Osteoblast (primary cell): ENCODE data around the gene ANKFN1. TPM values are rescaled to one million over a fixed set of nuclear protein-coding genes. Genes with fewer than 3 reads are reported as not detected.

ENCODE experiments used
- DNase-seq: peaks from one replicate; pipeline ENCODE4 v3.0.0; 2011; ENCODE audit warnings: low spot score, mixed read lengths; ENCODE audit not compliant: insufficient read length; ENCODE audit errors: missing footprints
- H2AFZ ChIP-seq: 2 replicates; pipeline ENCODE4 v1.6.0; 2011; ENCODE audit warnings: mild to moderate bottlenecking, low read length
- H3K27ac ChIP-seq: 2 replicates; pipeline ENCODE4 v1.5.1; 2011; ENCODE audit warnings: mild to moderate bottlenecking, low read depth, low read length, moderate library complexity
- H3K27me3 ChIP-seq: 2 replicates; pipeline ENCODE4 v1.6.0; 2012; ENCODE audit warnings: mild to moderate bottlenecking, control low read depth, inconsistent platforms, low read length, moderate library complexity; ENCODE audit not compliant: insufficient read depth
- H3K36me3 ChIP-seq: 2 replicates; pipeline ENCODE4 v1.5.1; 2011; ENCODE audit warnings: mild to moderate bottlenecking, low read length, control low read depth, moderate library complexity; ENCODE audit not compliant: insufficient read depth
- H3K4me1 ChIP-seq: 2 replicates; pipeline ENCODE4 v1.5.1; 2011; ENCODE audit warnings: mild to moderate bottlenecking, low read length, control low read depth, moderate library complexity; ENCODE audit not compliant: insufficient read depth
- H3K4me2 ChIP-seq: 2 replicates; pipeline ENCODE4 v1.6.0; 2011; ENCODE audit warnings: mild to moderate bottlenecking, low read length; ENCODE audit not compliant: insufficient read depth
- H3K4me3 ChIP-seq: fragments of 200-600 bp; sonication (generic); 3 replicates; pipeline ENCODE4 v1.5.1; 2012; ENCODE audit warnings: mild to moderate bottlenecking, low read length, inconsistent platforms; ENCODE audit not compliant: insufficient read depth
- H3K79me2 ChIP-seq: 2 replicates; pipeline ENCODE4 v1.6.0; 2012; ENCODE audit warnings: mild to moderate bottlenecking, low read length, control low read depth, inconsistent platforms; ENCODE audit not compliant: insufficient read depth
- H3K9me3 ChIP-seq: 2 replicates; pipeline ENCODE4 v1.5.1; 2011; ENCODE audit warnings: low read depth, low read length, control low read depth
- H4K20me1 ChIP-seq: 2 replicates; pipeline ENCODE4 v1.6.0; 2012; ENCODE audit warnings: mild to moderate bottlenecking, low read length, control low read depth; ENCODE audit not compliant: insufficient read depth
- CTCF ChIP-seq: IDR thresholded peaks from 2 replicates; pipeline ENCODE4 v1.5.1; 2011; ENCODE audit warnings: mild to moderate bottlenecking, low read depth, low read length, moderate library complexity; ENCODE audit errors: extremely low read depth
- total RNA-seq: library from RNA; depleted of rRNA; stranded (reverse); fragments of >200 nt; gene quantifications from 2 replicates; pipeline ENCODE4 v1.2.3, GENCODE V29; 2012

ANKFN1 gene
- total RNA-seq, 1 donor: 0.72 TPM

- Histone ChIP-seq H3K36me3 (no peaks in the 10 kb centered on the region), H3K9me3 (no peaks in the 10 kb centered on the region), H3K4me1 (no peaks in the 10 kb centered on the region), H3K4me3 (no peak overlapping the region), H3K4me2 (no peak overlapping the region), H2AFZ (no peak overlapping the region), H4K20me1 (no peaks in the 10 kb centered on the region), H3K27me3 (no peaks in the 10 kb centered on the region), H3K79me2 (no peaks in the 10 kb centered on the region), H3K27ac (no peak overlapping the region)
- no peak for TF ChIP-seq CTCF
- DNase-seq: no peak
These were observed 348.9 kb downstream of the ANKFN1 start for GRCh38 chr17:56502120-56502654.

- no peak overlapping the region for H3K4me2 ChIP-seq
- H3K36me3 ChIP-seq: no peaks in the 10 kb centered on the region
- no peaks in the 10 kb centered on the region for H3K79me2 ChIP-seq
- H3K4me3 ChIP-seq: no peak overlapping the region
- no peak for DNase-seq
- no peak overlapping the region for H2AFZ ChIP-seq
- H3K27me3 ChIP-seq: no peaks in the 10 kb centered on the region
- H3K27ac ChIP-seq: no peak overlapping the region
- no peaks in the 10 kb centered on the region for H4K20me1 ChIP-seq
- H3K9me3 ChIP-seq: no peaks in the 10 kb centered on the region
- no peak for TF ChIP-seq CTCF
- no peaks in the 10 kb centered on the region for H3K4me1 ChIP-seq
These were observed 352.0 kb downstream of the ANKFN1 start for GRCh38 chr17:56505154-56505756.

GRCh38 chr17:56506349-56506748 lies 353.1 kb downstream of the ANKFN1 start:
- Histone ChIP-seq H2AFZ (no peak overlapping the region), H3K27me3 (no peaks in the 10 kb centered on the region), H3K4me2 (no peak overlapping the region), H3K79me2 (no peaks in the 10 kb centered on the region), H3K4me3 (no peak overlapping the region), H3K36me3 (no peaks in the 10 kb centered on the region), H3K27ac (no peak overlapping the region), H3K9me3 (no peaks in the 10 kb centered on the region), H3K4me1 (no peaks in the 10 kb centered on the region), H4K20me1 (no peaks in the 10 kb centered on the region)
- DNase-seq: no peak
- no peak for TF ChIP-seq CTCF

GRCh38 chr17:56510554-56511342 lies 357.5 kb downstream of the ANKFN1 start:
- H3K9me3 ChIP-seq: no peaks in the 10 kb centered on the region
- no peak overlapping the region for H3K27ac ChIP-seq
- no peaks in the 10 kb centered on the region for H3K4me1 ChIP-seq
- no peaks in the 10 kb centered on the region for H4K20me1 ChIP-seq
- H3K79me2 ChIP-seq: no peaks in the 10 kb centered on the region
- peaks cover 4% of the 10 kb centered on the region for H3K27me3 ChIP-seq
- TF ChIP-seq CTCF: no peak
- H3K4me2 ChIP-seq: no peak overlapping the region
- H2AFZ ChIP-seq: no peak overlapping the region
- no peak for DNase-seq
- no peaks in the 10 kb centered on the region for H3K36me3 ChIP-seq
- no peak overlapping the region for H3K4me3 ChIP-seq
